Upper lobe of right lung (tissue), 1 donor: ENCODE measurements around the gene TTI1. TPM values are rescaled to one million over a fixed set of nuclear protein-coding genes. Genes with fewer than 3 reads are reported as not detected.

ENCODE experiments used
- ATAC-seq: fragments of 200-7000 bp; cut with Tn5 transposase; one replicate; pipeline ENCODE4 v1.9.1; 2020; ENCODE audit warnings: mild to moderate bottlenecking, moderate library complexity
- DNase-seq: peaks from one replicate; pipeline ENCODE4 v3.0.0-alpha.2; 2020
- H3K27ac ChIP-seq: fragments of 200-600 bp; one replicate; pipeline ENCODE4 v1.8.0; 2022
- H3K27me3 ChIP-seq: fragments of 200-600 bp; one replicate; pipeline ENCODE4 v1.8.0; 2022; ENCODE audit warnings: mild to moderate bottlenecking
- H3K36me3 ChIP-seq: fragments of 200-600 bp; one replicate; pipeline ENCODE4 v1.8.0; 2022
- H3K4me1 ChIP-seq: fragments of 200-600 bp; one replicate; pipeline ENCODE4 v1.8.0; 2022
- H3K4me3 ChIP-seq: fragments of 200-600 bp; one replicate; pipeline ENCODE4 v1.8.0; 2022; ENCODE audit warnings: mild to moderate bottlenecking
- H3K9me3 ChIP-seq: fragments of 200-600 bp; one replicate; pipeline ENCODE4 v1.8.0; 2022
- CTCF ChIP-seq: fragments of 200-600 bp; IDR thresholded peaks from one replicate; pipeline ENCODE4 v1.8.0; 2022; ENCODE audit warnings: antibody characterized with exemption
- intact Hi-C: fragments of 100-400 bp; cut with DNase I; formaldehyde crosslinking; loops from one replicate; pipeline ENCODE4 v1.11.0; 2022
- total RNA-seq: library from RNA; stranded (reverse); fragmentation: NEBNext Ultra II Directional; extraction: Animal tissue kit (Norgen Biotek cat#: 25700); gene quantifications from one replicate; pipeline ENCODE4 v1.2.1, GENCODE V29; 2021
- donor health status: DM: no; HTN: yes; CAD: no; lungs with severe emphysema.

TTI1 gene
- total RNA-seq, 1 donor from 2014 or later: 16.3 TPM

DNA sequence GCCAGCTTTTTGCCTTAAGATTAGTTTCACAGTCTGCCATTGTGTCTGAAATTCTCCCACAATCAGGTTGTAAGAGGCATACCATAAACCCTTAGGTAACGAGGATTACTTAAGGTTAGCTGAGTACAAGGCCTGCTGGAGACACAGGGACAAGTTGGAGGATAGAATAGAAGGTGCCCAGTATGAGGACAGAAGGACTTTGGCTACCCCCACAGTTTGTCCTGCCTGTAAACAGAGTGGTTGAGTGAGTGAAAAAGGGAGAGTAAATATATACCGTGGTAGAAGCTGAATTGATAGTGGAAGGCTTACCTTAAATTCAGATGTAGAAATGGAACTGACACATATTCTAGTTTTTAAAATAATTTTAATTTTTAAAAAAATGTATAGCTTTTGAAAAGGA, 19.6 kb upstream of the TTI1 start:
- TF ChIP-seq CTCF: no peak
- Histone ChIP-seq H3K36me3 (peaks cover 56% of the 10 kb centered on the region), H3K9me3 (no peaks in the 10 kb centered on the region), H3K4me1 (peaks cover 34% of the 10 kb centered on the region), H3K27ac (no peak overlapping the region), H3K27me3 (no peaks in the 10 kb centered on the region), H3K4me3 (no peak overlapping the region)
- peak; percentile 26 for ATAC-seq
- DNase-seq: no peak
- intact Hi-C loops: no loop called here

DNA sequence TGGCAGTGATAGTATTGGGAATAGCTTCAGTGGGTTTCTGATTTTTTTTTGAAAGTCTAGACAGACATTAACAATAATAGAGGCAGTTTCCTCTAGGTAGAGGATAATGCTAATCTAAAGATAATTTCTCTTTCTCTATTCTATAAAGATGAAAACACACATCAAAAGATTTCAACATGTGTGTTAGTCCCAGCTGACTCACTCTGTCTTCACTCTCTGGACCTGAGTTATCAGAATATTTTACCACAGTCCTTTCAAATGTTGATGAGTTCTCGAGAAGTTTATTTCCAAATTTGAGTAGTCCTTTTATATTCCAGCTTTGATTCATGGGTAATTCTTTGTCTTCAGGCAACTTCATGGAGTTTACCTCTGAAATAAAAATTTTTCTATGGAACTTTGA, 17.4 kb upstream of the TTI1 start:
- Histone ChIP-seq H3K4me3 (no peak overlapping the region), H3K36me3 (peaks cover 45% of the 10 kb centered on the region), H3K9me3 (no peaks in the 10 kb centered on the region), H3K4me1 (peaks cover 33% of the 10 kb centered on the region), H3K27ac (no peak overlapping the region), H3K27me3 (no peaks in the 10 kb centered on the region)
- intact Hi-C loops: no loop called here
- DNase-seq (no peak), ATAC-seq (no peak)
- no peak for TF ChIP-seq CTCF

DNA sequence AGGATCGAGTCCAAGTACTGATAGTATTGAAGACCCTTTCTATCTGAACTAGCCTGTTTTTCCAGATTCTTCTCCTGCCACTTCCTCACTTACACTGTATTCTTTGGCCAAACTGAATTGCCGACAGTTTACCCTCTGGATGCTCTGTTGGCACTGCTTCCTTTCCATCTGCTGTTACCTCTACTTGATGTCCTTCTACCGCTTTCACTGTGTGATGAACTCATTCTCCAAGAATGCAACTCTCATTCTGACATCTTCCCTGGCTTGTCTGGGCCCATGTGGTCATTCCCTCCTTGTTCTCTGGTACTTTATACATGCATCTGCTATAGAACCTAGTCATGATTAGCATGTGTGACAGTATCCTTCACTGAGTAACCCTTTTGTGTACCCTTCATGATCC, 16.5 kb upstream of the TTI1 start:
- intact Hi-C loops: no loop called here
- no peak for TF ChIP-seq CTCF
- peaks cover 50% of the 10 kb centered on the region for H3K36me3 ChIP-seq

DNA sequence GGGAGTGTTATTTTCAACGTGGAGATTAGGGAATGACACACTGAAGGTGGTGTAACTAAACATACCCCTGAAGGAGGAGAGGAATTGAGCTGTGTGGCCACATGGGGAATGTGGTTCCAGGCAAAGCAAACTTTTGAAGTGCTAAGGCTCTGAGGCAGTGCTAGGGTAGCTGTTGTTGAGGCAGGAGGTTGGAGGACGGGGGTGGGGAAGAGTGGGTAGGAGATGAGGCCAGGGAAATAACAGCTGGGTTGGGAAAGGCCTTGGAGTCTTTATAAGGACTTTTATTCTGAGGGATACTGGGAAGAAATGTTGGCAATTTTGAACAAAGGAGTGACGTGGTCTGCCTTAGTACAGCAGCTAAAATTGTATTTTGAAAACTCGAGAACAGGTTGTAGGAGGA, 13.3 kb upstream of the TTI1 start:
- no peak for ATAC-seq
- Histone ChIP-seq H3K27ac (no peak overlapping the region), H3K4me3 (no peak overlapping the region), H3K36me3 (peaks cover 70% of the 10 kb centered on the region), H3K9me3 (no peaks in the 10 kb centered on the region), H3K4me1 (peaks cover 18% of the 10 kb centered on the region), H3K27me3 (no peaks in the 10 kb centered on the region)
- TF ChIP-seq CTCF: no peak
- intact Hi-C loops: no loop called here
- DNase-seq: no peak

More for the DNA sequence above, 16.5 kb upstream of the TTI1 start:
- peaks cover 28% of the 10 kb centered on the region for H3K4me1 ChIP-seq
- H3K9me3 ChIP-seq: no peaks in the 10 kb centered on the region
- peak; percentile 24 for ATAC-seq
- H3K27ac ChIP-seq: no peak overlapping the region
- H3K4me3 ChIP-seq: no peak overlapping the region
- H3K27me3 ChIP-seq: no peaks in the 10 kb centered on the region
- DNase-seq: no peak

- Histone ChIP-seq H3K27me3 (no peaks in the 10 kb centered on the region), H3K27ac (no peak overlapping the region), H3K36me3 (peaks cover 71% of the 10 kb centered on the region), H3K4me1 (peaks cover 3% of the 10 kb centered on the region), H3K4me3 (no peak overlapping the region), H3K9me3 (no peaks in the 10 kb centered on the region)
- DNase-seq (no peak), ATAC-seq (no peak)
- no peak for TF ChIP-seq CTCF
- intact Hi-C loops: no loop called here
These were observed 11.4 kb upstream of the TTI1 start for GRCh38 chr20:38044685-38045084.
